CD4-positive, alpha-beta T cell (primary cell): ENCODE results near the gene CKB. TPM values are rescaled to one million over a fixed set of nuclear protein-coding genes. Genes with fewer than 3 reads are reported as not detected.

Experiments used
- ATAC-seq: fragments of 200-7000 bp; cut with Tn5 transposase; one replicate; pipeline ENCODE4 v1.10.0; 2022; ENCODE audit warnings: mild to moderate bottlenecking; ENCODE audit not compliant: poor library complexity
- CTCF ChIA-PET: fragments of 350-600 bp; sonication (Branson Sonifier 250); formaldehyde crosslinking; loops from one replicate; lab custom pipeline; 2021; ENCODE audit warnings: antibody characterized with exemption, inconsistent platforms; lab: Charles Lee
- POLR2A ChIA-PET: fragments of 350-600 bp; sonication (Branson Sonifier 250); formaldehyde crosslinking; loops from one replicate; lab custom pipeline; 2021; ENCODE audit warnings: antibody characterized with exemption, inconsistent platforms; lab: Charles Lee
- DNase-seq, 14 experiments: peaks; one replicate each; pipeline ENCODE4 v3.0.0-alpha.2; 2013 to 2020; ENCODE audit warnings: mixed read lengths in 2 of 14
- H3K27ac ChIP-seq, 2 donors: one replicate each; pipeline versions ENCODE4 v1.5.1 to v1.7.0; 2013; ENCODE audit warnings: low read length in 2 of 2, low read depth in 1 of 2, mild to moderate bottlenecking in 1 of 2
- H3K27me3 ChIP-seq, 2 experiments: 1 replicate in 1 of 2; 2 replicates in 1 of 2; pipeline versions ENCODE4 v1.6.1 to v1.7.0; 2013; ENCODE audit warnings: low read length in 2 of 2, control low read depth in 1 of 2, mild to moderate bottlenecking in 1 of 2, moderate library complexity in 1 of 2; ENCODE audit not compliant: insufficient read depth in 2 of 2, control insufficient read depth in 1 of 2
- H3K36me3 ChIP-seq: one replicate; pipeline ENCODE4 v1.6.1; 2013; ENCODE audit warnings: low read length, control low read depth; ENCODE audit not compliant: insufficient read depth
- H3K4me1 ChIP-seq: one replicate; pipeline ENCODE4 v1.6.1; 2013; ENCODE audit warnings: low read length, control low read depth; ENCODE audit not compliant: insufficient read depth
- H3K4me3 ChIP-seq: one replicate; pipeline ENCODE4 v1.5.1; 2013; ENCODE audit warnings: mild to moderate bottlenecking, low read length, moderate library complexity
- H3K9me3 ChIP-seq, 2 experiments: 1 replicate in 1 of 2; 2 replicates in 1 of 2; pipeline versions ENCODE4 v1.6.1 to v1.7.0; 2013; ENCODE audit warnings: low read length in 2 of 2, mild to moderate bottlenecking in 2 of 2, control low read depth in 1 of 2, moderate library complexity in 1 of 2; ENCODE audit not compliant: control insufficient read depth in 1 of 2, insufficient read depth in 1 of 2
- H3K27ac Mint-ChIP-seq: one replicate; pipeline ENCODE4 v1.8.0; 2020; ENCODE audit warnings: mixed read lengths
- H3K27me3 Mint-ChIP-seq: one replicate; pipeline ENCODE4 v1.8.0; 2021; ENCODE audit warnings: mixed read lengths
- H3K36me3 Mint-ChIP-seq: one replicate; pipeline ENCODE4 v1.8.0; 2021; ENCODE audit warnings: low read depth, mixed read lengths
- H3K4me1 Mint-ChIP-seq: one replicate; pipeline ENCODE4 v1.8.0; 2021; ENCODE audit warnings: low read depth, mixed read lengths
- H3K4me3 Mint-ChIP-seq: one replicate; pipeline ENCODE4 v1.8.0; 2020; ENCODE audit warnings: mild to moderate bottlenecking, mixed read lengths
- H3K9me3 Mint-ChIP-seq: one replicate; pipeline ENCODE4 v1.8.0; 2020; ENCODE audit warnings: mixed read lengths
- CTCF ChIP-seq: fragments of 200-600 bp; IDR thresholded peaks from one replicate; pipeline ENCODE4 v1.8.0; 2022; ENCODE audit warnings: antibody characterized with exemption, mild to moderate bottlenecking
- intact Hi-C, 2 experiments: fragments of 100-400 bp; cut with DNase I in 1 of 2; cut with micrococcal nuclease in 1 of 2; formaldehyde crosslinking; loops; one replicate each; pipeline versions ENCODE4 v1.15.1 to v1.9.0; 2023 to 2025; cut with DNase I, micrococcal nuclease
- total RNA-seq, 174 experiments: library from RNA in 2 of 174; stranded (reverse) in 2 of 174; gene quantifications; one replicate each; pipeline ENCODE4 v1.2.3 and lab custom pipeline; 2021 to 2026

The CKB gene
- total RNA-seq, 2 experiments from 2014 or later = 5.8 to 6.6 TPM

- H3K27ac ChIP-seq = no peak overlapping the region
- H3K4me3 ChIP-seq = no peak overlapping the region
- H3K36me3 ChIP-seq = no peaks in the 10 kb centered on the region
- no peaks in the 10 kb centered on the region for H3K9me3 Mint-ChIP-seq
- H3K27ac Mint-ChIP-seq = no peak overlapping the region
- peaks cover 11 to 19% of the 10 kb centered on the region in 2 experiments for H3K27me3 ChIP-seq
- peaks cover 0 to 15% of the 10 kb centered on the region in 2 experiments for H3K9me3 ChIP-seq
- H3K27me3 Mint-ChIP-seq = peaks cover 23% of the 10 kb centered on the region
- ATAC-seq (no peak), DNase-seq (peak in 1 of 14 experiments; percentile 24)
- ChIA-PET CTCF (no interaction called here), POLR2A (interaction anchor here (2.3 kb wide), 1 partner anchor 9 kb away, joined by 9 read pairs; the partner anchor contains the start of gene TRMT61A)
- H3K36me3 Mint-ChIP-seq = no peaks in the 10 kb centered on the region
- intact Hi-C loops = no loop called here
- peak overlapping the region; percentile 76 for H3K4me3 Mint-ChIP-seq
- peaks cover 42% of the 10 kb centered on the region for H3K4me1 ChIP-seq
- peaks cover 10% of the 10 kb centered on the region for H3K4me1 Mint-ChIP-seq
- TF ChIP-seq CTCF = no peak
These were observed 2.8 kb downstream of the CKB start for GRCh38 chr14:103519837-103520212.

GRCh38 chr14:103519043-103519836, 3.4 kb downstream of the CKB start:
- H3K4me1 ChIP-seq = peaks cover 42% of the 10 kb centered on the region
- Mint-ChIP-seq H3K36me3 (no peaks in the 10 kb centered on the region), H3K4me3 (peak overlapping the region; percentile 76), H3K27ac (no peak overlapping the region), H3K4me1 (peaks cover 10% of the 10 kb centered on the region), H3K9me3 (no peaks in the 10 kb centered on the region), H3K27me3 (peaks cover 23% of the 10 kb centered on the region)
- no peaks in the 10 kb centered on the region for H3K36me3 ChIP-seq
- CTCF ChIA-PET = interaction anchor here (0.6 to 1.9 kb wide), 15 partner anchors 9 to 106 kb away, joined by 3 to 22 read pairs (median 3); partner anchors contain the start of gene TRMT61A
- intact Hi-C loops = no loop called here
- no peak overlapping the region for H3K27ac ChIP-seq
- no peak overlapping the region for H3K4me3 ChIP-seq
- ATAC-seq (no peak), DNase-seq (peak in 1 of 14 experiments; percentile 23)
- peaks cover 0 to 15% of the 10 kb centered on the region in 2 experiments for H3K9me3 ChIP-seq
- POLR2A ChIA-PET = interaction anchor here (2.3 kb wide), 1 partner anchor 9 kb away, joined by 9 read pairs; the partner anchor contains the start of gene TRMT61A
- TF ChIP-seq CTCF = no peak
- H3K27me3 ChIP-seq = peaks cover 11 to 19% of the 10 kb centered on the region in 2 experiments

GRCh38 chr14:103518422-103519042, 4.1 kb downstream of the CKB start:
- peak; percentile 45 to 76 (median 56) for DNase-seq
- CTCF ChIA-PET = interaction anchor here (0.6 to 1.9 kb wide), 15 partner anchors 10 to 105 kb away, joined by 3 to 22 read pairs (median 3); partner anchors contain the start of gene TRMT61A
- H3K4me1 ChIP-seq = peaks cover 42% of the 10 kb centered on the region
- POLR2A ChIA-PET = interaction anchor here (2.3 kb wide), 1 partner anchor 10 kb away, joined by 9 read pairs; the partner anchor contains the start of gene TRMT61A
- H3K27me3 Mint-ChIP-seq = peaks cover 17% of the 10 kb centered on the region
- no peak overlapping the region for H3K27ac ChIP-seq
- peak; percentile 82 for TF ChIP-seq CTCF
- H3K27me3 ChIP-seq = peaks cover 9 to 18% of the 10 kb centered on the region in 2 experiments
- peaks cover 10% of the 10 kb centered on the region for H3K4me1 Mint-ChIP-seq
- intact Hi-C loops = loop anchor here (1.0 kb wide), 1 partner anchor 28 kb away; no protein-coding TSS in a partner anchor
- ATAC-seq = peak; percentile 41
- no peak overlapping the region for H3K4me3 ChIP-seq
- H3K36me3 Mint-ChIP-seq = no peaks in the 10 kb centered on the region
- peak overlapping the region; percentile 25 for H3K4me3 Mint-ChIP-seq
- no peaks in the 10 kb centered on the region for H3K9me3 Mint-ChIP-seq
- no peaks in the 10 kb centered on the region for H3K36me3 ChIP-seq
- no peak overlapping the region for H3K27ac Mint-ChIP-seq
- H3K9me3 ChIP-seq = peaks cover 0 to 8% of the 10 kb centered on the region in 2 experiments
